Measurements from ENCODE around the gene CDH13.

Gene CDH13

DNA sequence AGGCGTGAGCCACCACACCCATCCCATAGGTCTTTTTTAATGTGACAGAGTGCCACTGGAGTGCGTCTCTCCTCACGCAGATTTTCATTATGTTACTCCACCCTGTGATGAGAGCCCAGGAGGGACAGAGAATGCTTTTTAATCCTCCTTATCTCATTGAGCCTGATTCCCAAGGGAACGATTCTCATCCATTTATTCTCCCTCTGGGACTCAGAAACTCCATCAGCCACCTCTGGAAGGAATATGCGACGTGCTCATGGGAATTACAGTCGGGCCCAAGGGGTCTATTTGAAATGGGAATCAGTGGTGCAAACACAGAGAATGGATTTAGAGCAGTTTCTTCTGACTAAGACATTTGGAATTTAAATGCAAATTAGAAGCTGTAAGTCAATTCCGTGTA is 1025.1 kb downstream of the CDH13 start:
- no peak for DNase-seq

DNA sequence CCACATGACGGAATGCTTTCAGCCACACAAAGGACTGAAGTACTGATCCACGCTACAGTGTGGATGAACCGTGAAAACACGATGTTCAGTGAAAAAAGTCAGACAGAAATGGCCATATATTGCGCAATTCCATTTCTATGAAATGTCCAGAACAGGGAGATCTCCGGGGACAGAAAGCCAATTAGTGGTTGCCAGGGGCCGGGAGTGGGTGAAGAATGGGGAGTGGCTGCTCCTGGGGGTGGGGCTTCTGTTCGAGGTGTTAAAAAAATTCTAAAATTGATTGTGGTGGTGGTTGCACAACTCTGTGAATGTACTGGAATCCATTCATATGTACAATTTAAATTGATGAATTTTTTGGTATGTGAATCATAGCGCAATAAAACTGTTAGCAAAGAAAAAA is 1026.2 kb downstream of the CDH13 start:
- no peak for DNase-seq

DNA sequence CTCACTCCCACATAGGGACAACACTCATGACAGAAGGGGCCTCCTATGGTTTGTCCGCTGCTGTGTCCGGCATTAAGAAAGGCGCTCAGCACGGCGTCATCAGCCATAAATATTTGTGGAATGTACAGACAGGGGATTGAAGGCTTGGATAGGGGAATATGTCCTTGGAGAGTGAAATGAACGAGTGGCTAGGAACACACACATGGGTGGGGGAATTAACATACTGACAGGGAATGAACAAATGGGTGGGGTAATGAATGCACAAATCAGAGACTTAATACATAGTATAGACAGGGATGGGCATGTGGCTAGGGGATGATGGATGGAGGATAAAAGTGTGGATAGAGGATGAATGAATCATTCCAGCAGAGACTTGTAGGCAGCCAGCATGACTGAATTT is 1027.0 kb downstream of the CDH13 start:
- no peak for DNase-seq

DNA sequence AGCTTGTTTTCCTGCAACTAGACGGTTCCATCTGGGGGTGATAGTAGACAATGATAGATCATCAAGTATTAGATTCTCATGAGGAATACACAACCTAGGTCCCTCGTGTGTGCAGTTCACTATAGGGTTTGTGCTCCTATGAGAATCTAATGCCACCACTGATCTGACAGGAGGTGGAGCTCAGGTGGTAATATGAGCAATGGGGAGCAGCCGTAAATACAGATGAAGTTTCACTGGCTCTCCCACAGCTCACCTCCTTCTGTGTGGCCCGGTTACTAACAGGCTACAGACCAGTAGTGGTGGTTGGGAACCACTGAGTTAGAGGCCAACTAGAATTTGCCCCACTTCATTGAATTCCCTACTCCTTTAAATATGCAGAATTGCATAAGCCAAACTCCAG is 1033.5 kb downstream of the CDH13 start:
- DNase-seq = no peak

DNA sequence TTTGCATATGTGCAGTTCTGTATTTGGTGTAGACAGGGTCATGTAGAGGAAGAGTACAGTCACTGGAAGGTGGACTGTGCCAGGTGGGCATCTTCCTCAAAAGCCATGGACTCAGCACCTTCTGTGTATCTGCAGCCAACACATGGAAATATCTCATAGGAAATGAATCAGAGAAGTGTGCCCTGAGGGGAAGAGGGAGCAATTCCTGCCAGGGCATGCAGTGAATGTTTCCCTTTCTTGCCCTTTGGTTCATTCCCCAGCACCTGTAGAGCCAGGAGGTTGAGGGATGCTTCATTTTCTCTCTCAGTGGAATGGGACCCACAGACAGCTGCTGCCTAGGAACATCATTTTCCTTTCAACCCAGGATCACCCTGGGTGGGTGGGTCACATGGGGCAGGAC is 1034.9 kb downstream of the CDH13 start:
- DNase-seq = no peak

DNA sequence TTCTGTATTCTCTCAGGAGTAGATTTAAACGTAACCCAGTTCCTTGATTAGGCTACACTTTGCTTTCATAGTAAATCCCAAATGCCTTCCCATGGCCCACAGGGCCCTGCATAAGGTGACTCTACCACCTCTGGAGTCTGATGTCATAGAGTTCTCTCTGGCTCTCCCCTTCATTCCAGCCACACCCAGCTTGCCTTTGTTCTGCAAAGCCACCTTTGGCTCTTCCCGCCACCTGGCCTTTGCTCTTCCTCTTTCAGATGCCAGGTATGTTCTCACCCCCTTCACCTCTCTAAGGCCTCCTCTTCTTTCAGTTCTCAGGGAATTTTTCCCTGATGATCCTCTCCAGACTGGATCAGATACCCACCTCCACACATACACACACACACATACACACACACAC is 1039.7 kb downstream of the CDH13 start:
- DNase-seq = peak; percentile 45

DNA sequence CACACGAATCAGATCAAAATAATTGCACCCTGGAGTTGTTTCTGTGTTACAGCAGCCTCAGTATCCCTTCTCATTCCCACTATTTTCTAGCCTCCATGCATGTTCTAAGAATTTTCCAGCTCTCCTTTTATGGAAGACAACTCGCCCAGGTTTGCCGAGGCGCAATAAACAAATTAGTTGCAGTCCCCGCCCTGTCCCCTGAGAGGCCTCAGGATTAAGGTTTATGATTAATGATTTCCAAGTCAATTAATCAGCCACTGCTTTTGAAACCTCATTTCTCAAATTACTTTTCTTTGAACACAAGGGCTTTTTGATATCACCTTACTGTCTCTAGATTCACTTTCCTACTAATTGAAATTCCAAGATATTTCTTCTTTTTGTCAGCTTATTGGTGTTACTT is 1042.7 kb downstream of the CDH13 start:
- DNase-seq = no peak

DNA sequence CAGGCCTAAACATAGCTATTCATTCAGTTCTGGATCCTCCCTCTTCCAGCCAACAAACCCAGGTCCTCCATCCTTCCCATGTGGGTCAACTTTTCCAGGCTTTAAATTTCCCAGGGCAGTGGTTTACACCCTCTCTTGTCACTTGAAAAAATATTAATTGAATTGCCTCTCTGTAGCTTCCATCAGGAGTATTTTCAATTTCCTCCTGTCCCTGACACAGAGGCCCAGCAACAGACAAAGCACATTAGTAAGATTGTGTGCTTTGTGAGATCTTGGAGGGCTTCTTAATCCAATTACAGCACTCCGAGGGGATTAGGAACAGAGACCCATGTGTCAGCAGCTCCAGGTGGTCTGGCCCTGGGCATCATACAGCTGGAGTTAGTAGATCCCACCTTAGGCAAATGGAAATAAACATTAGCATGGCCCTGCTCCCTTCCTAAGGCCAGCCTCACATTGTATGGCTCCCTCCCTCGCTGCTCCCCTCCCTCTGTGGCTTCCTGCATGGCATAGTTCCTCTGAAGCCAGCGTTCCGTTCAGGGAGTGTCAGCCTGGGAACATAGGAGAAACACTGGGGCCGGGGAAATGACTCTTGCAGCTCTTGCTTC is 1048.3 kb downstream of the CDH13 start:
- DNase-seq = no peak

DNA sequence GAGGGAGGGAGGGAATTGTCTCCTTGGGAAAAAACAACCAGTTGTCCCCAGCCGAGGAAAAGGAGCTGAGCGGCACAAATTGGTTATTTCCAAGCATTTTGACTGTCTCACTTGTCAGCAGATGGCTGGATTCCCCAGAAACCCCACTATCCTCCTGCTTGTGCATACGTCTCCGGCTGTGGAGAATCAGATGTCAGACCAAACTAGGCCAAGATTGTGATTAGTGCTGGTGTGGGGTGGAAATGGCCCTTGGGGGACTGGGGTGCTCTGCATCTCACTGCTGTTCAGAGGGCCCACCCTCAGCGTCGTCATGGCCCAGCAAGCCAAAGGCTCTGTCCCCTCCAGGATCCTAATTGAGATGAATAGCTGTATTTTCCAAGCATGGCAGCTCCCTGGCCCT is 1049.3 kb downstream of the CDH13 start:
- no peak for DNase-seq

DNA sequence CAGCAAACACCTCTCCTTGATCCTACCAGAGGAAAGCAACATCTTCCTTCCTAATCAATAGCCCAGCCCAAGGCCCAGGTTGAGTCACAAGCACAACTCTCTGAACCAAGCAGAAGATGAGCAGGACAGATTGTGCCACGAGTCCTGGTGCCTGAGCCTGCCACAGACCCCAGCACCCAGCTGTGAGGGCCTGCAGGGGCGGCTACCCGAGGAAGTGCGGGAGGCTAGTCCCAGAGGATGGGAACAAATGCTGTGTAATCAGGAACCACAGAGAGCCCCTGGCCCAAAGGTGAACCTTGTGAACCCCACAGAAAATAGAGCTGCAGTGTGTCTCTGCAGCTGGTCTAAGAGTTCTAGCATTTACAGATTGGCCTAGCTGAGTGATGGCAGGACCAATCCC is 1054.2 kb downstream of the CDH13 start:
- DNase-seq = no peak

DNA sequence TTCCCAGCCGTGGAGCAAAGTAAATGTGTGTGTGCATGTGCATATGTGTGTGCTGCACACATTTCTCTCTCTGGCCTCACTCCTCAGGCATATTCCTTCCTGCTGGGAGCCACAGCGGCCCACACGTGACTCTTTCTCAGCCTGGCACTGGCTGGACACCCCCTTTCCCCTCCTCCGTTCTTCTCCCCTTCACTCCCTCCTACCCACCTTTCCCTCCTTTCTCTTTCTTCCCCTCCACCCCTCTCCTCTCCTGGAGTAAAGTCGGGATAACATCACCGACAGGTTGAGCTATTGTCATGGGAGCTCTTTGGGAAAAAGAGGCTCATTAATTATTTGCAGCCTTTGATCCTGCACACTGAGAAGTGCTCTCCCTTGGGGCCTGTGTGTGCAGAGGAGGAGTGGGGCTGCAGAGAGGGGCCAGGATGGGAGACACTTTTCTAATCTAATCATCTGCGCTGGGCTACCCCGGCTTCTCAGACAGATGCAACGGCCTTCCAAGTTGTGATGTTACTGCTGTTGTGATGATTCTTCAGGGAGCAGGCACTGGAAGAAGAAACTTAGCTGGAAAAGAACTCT is 1054.7 kb downstream of the CDH13 start:
- no peak for DNase-seq

DNA sequence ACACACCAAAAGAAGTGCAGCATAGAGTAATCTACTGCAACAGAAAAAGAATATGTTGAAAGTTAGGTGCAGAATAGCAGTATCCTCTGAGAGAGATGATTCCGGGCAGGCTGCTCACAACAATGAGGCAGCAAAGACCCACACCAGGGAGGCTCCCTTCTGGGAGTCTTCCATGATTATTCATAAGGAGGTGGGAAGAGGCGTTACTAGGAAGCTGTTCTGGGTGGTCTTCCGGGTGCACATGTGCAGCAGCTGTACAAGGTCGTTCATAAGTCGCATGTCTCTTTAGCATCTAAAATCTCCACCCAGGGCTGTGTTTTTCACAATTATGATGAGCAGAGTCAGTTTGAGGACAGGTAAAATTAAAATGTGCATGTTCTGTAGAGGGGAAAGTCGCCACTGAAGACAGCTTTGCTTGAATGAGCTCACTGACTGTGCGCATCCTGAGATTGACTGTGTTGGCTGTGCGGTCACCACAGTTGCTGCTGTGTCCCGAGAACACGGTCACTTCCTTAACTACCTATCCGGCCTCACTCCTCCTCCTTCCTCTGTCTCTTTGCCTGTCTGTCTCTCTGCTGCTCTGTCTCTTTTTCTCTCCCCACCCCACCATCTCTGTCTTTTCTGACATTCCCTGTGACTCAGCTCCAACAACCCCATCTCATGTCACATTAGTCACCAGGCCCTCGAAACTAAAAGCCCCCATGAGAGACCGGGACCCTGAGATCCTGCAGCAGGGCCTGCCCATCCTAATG is 1055.5 kb downstream of the CDH13 start:
- no peak for DNase-seq

DNA sequence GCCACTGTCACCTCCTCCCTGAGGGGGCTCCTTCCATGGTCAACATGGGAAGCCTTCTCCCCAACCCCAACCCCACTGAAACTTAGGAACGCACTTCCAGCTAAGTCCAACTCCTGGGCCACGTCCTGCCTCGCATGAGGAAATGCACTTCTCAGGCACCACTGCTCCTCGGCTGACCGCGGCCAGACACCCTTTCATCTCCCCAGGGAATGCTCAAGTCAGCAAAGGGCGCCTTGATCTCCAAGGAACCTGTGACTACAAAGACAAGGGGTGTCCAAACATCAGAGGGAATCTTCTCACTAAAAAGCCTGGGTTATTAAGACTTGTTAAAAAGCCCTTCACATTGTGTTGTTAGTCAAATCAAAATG is 1056.1 kb downstream of the CDH13 start:
- no peak for DNase-seq

DNA sequence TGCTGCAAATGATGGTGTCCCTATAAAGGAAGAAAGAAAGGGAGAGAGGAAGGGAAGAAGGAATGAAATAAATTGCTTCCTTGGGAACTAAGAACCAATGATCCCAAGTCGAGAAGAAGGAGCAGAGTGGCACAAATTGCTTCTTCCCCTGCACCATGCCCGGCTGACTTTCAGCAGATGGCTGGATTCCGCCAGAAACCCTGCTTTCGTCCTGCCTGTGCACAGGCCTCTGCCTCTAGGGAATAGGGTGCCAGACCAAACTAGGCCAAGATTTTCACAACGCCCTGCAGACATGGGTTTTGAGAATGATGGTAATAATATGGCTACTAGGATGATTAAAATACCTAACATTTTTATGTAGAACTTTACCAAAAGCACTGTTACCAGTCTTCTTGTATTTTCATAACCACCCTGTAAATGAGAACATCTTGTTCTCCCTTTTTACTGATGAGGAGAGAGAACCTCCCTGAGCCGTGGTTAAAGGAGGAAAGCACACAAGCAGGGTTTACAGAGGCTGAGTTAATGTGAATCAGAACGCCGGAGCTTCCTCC is 1058.9 kb downstream of the CDH13 start:
- DNase-seq = no peak

DNA sequence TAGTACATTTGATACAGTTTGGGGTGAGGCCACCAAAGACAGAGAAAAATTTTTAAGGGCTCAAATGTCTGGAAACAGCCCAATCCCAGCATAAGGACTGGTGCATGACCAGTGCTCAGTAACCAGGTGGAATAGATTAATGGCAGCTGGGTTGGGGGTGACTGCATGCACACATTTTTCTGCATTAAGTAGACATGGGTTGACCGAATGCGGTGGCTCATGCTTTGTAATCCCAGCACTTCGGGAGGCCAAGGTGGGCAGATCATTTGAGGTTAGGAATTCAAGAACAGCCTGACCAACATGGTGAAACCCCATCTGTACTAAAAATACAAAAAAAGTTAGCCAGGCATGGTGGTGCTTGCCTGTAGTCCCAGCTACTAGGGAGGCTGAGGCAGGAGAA is 1060.0 kb downstream of the CDH13 start:
- DNase-seq = no peak

DNA sequence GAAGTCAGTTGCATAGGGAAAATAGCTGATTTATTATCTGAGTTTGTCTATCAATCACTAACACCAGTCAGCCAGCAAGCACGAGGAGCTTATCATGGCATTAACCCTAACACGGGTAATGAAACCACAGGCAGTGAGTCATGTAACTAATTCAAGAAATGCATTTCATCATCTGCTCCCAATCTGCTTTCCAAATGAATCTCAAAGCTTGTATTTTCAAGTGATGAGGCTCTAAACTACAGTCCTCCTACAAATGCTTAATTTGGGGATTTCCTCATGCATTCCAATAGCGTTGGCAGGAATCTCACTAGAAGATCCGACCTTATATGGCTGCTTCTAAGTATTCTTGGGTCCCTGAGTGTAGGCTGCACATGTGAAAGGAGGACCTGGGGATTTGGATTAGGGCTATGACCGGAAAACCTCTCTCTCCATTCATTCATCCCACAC is 1062.6 kb downstream of the CDH13 start:
- DNase-seq = no peak

DNA sequence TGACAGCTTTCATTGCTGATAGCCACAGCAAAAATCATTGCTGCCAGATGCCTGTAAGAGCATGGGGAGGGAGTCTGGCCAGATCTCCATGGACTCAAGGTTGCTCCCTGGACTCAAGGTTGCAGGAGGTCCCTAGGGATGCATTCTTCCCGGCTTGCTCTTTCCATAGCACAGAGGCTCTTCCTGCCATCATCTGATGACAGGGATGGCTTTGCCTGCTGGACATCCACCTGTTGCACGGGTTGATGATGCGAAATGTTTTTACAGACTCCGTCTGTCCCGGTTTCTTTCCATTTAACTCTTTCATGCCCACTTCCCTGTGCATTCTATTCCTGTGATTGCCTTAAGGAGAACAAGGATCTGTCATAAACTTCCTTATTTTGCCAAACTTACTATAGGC is 1065.5 kb downstream of the CDH13 start:
- DNase-seq = no peak

DNA sequence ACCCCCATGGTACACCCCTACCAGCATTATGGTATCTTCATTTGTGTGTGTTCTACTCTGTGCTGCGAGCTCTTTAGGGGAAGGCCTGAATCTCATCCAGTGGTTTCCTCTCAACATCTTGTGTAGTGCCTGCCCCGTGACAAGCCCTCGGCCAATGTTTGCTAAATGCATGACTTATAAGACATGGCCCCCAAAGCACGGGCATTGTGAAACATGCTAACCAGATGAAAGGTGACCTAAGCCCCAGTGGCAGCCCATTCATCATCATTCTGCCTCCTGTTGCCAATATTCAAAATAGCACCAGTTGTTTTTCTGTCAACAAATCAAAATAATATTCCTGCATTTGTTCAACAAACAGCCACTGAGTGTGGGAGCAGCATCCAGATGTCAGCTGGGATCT is 1072.2 kb downstream of the CDH13 start:
- DNase-seq = no peak

DNA sequence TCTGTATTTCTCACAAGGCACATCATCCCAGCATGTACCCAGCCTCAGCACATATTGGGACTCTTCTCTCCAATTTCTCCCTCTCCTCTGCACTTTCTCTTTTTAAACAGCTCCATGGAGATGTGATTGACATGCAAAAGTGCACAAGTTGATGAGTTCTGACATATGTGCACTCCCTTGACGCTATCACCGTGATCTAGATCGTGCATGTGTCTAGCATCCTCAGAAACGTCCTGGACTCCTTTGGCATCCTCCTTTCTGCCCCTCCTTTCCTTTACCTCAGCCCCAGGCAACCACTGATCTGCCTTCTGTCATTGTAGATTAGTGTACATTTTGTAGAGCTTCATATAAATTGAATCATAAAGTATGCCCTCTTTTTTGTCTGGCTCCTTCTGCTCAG is 1073.0 kb downstream of the CDH13 start:
- DNase-seq = no peak

DNA sequence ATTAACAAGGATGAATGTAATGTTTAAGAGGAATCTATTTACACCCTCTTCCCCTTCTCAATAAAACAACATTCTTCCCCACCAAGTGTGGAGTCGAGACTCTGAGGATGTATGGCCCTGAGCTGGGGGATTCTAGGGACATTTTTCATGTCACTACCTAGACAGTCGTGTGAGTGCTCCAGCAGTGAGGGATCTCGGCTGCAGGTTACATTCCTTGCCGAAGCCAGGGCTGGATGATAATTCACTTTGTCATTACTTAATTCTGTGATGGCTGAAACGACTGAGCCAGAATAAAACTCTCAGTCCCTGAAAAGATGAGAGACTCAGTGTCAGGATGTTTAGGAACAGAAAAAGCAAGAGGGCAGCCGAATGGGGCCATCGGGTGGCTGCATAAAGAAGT is 1074.1 kb downstream of the CDH13 start:
- DNase-seq = no peak

DNA sequence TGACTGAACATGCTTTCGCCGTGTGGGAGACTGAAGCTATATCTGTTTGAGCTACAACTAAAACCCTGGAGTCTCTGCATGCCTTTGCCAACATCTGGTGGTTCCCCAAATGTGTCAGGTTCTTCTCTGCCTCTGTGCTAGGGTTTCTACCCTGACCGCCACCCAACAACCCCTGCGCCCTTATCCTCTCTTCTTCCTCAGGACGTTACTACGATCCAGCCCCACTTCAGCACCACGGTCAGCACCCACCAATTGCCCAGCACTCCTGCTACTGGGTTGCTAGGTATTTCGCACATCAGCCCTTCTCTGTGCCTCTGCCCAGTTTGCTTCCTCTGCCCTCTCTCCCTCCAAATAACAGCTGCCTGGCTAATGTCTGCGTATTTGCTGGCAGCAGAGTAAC is 1074.7 kb downstream of the CDH13 start:
- no peak for DNase-seq

DNA sequence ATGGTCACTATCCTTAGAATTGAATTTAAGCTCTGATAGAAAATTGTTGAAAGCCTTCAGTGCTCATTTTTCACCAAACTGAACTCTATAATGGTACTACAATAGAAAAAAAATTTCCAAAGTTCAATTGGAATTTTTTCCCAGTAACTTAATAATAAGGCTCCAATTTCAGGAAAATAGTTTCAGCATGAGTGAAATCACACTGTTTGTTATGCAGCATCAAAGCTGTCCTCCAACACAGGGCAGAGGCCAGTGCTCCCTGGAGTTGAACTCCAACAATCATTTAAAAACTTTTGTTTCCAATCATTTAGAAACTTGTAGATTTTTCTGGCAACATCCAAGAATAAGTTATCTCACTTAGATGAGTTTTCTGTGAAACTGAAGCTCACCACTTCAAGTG is 1077.9 kb downstream of the CDH13 start:
- no peak for DNase-seq

DNA sequence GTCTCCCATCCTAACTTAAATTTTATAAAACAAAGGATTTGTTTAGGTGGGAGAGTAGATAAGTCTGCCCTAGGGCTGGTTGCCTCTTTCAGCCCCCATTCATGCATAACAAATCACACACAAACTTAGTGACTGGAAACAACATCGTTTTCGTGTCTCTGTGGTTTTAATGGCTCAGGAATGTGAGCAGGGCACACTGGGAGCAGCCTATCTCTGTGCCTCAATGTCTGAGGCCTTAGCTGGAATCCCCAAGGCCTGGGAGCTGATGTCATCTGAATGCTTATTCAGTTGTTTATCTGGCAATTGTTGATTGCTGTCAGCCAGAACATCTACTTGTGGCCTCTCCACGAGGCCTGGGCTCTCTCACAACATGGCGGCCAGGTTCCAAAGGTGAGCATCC is 1079.1 kb downstream of the CDH13 start:
- DNase-seq = no peak

DNA sequence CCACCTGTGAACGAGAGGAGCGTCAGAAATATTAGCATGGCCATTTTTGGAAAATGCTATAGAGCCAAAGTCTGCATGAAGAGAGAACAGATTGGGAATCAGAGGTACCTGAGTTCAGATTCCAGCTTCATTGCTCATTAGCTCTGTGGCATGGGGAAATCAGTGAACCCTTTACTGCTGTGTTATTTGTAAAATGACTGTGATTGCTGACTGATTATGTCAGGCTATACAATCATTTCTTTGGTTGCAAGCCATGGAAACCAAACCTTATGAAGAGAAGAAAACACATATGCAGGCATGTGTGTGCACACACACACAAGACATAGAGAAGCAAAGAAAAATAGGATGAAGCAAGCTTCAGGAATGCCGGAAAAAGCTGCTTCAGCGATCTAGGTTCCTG is 1079.6 kb downstream of the CDH13 start:
- DNase-seq = no peak

DNA sequence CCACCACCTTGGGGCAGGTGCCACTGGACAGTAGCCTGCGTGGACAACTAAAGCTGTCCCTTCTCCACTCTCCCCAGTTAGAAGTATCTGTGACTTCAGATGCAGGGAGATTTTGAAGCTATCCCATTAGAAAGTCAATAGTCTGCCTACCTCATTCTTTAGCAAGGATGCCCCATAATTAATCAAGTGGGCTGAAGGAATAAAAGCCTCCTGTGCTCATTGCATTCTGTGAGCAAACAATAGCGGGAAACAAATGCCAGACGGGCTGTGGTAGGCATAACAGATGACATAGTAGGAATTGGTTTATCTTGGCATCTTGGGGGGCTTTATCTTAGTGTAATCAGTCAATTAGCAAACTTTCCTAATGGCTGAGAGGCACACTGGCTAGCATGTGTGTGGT is 1084.3 kb downstream of the CDH13 start:
- no peak for DNase-seq
